ENCODE results near the gene WIPF1.

WIPF1 gene

GRCh38 chr2:174585146-174585545 lies 12.5 kb downstream of the WIPF1 start:
- no peaks in the 10 kb centered on the region for H3K4me1 ChIP-seq (ENCODE audit: control insufficient read depth, insufficient read depth, low read length)
- no peaks in the 10 kb centered on the region for H3K9me3 ChIP-seq (ENCODE audit: control insufficient read depth, insufficient read depth, low read depth, low read length)
- no peak for TF ChIP-seq ZNF610 (tag by site-specific recombination; IDR thresholded peaks at IDR 0.05; ENCODE audit: borderline replicate concordance)
- TF ChIP-seq ATF2 (tag by site-specific recombination; IDR thresholded peaks at IDR 0.05; ENCODE audit: low read depth) = no peak
- no peak for TF ChIP-seq TSHZ1 (tag by site-specific recombination; IDR thresholded peaks at IDR 0.05; ENCODE audit: borderline replicate concordance)
- TF ChIP-seq ZNF529 (tag by site-specific recombination; IDR thresholded peaks at IDR 0.05; ENCODE audit: insufficient replicate concordance) = no peak
- no peak for TF ChIP-seq ZNF416 (tag by site-specific recombination; IDR thresholded peaks at IDR 0.05)
- TF ChIP-seq, protein P1, sequence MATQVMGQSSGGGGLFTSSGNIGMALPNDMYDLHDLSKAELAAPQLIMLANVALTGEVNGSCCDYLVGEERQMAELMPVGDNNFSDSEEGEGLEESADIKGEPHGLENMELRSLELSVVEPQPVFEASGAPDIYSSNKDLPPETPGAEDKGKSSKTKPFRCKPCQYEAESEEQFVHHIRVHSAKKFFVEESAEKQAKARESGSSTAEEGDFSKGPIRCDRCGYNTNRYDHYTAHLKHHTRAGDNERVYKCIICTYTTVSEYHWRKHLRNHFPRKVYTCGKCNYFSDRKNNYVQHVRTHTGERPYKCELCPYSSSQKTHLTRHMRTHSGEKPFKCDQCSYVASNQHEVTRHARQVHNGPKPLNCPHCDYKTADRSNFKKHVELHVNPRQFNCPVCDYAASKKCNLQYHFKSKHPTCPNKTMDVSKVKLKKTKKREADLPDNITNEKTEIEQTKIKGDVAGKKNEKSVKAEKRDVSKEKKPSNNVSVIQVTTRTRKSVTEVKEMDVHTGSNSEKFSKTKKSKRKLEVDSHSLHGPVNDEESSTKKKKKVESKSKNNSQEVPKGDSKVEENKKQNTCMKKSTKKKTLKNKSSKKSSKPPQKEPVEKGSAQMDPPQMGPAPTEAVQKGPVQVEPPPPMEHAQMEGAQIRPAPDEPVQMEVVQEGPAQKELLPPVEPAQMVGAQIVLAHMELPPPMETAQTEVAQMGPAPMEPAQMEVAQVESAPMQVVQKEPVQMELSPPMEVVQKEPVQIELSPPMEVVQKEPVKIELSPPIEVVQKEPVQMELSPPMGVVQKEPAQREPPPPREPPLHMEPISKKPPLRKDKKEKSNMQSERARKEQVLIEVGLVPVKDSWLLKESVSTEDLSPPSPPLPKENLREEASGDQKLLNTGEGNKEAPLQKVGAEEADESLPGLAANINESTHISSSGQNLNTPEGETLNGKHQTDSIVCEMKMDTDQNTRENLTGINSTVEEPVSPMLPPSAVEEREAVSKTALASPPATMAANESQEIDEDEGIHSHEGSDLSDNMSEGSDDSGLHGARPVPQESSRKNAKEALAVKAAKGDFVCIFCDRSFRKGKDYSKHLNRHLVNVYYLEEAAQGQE (tag by site-specific recombination; IDR thresholded peaks at IDR 0.05) = no peak
- H3K36me3 ChIP-seq (ENCODE audit: control insufficient read depth in 2 of 2, insufficient read depth in 1 of 2, low read length in 2 of 2) = no peaks in the 10 kb centered on the region; a peak in 1 of 3 replicates
- POLR2A ChIA-PET = no interaction called here
- no peak overlapping the region for H3K4me3 ChIP-seq (ENCODE audit: low read depth, low read length)
- no peak overlapping the region for H3K27ac ChIP-seq (ENCODE audit: extremely low read depth, low read depth, low read length)
- CTCF ChIA-PET = no interaction called here

DNA sequence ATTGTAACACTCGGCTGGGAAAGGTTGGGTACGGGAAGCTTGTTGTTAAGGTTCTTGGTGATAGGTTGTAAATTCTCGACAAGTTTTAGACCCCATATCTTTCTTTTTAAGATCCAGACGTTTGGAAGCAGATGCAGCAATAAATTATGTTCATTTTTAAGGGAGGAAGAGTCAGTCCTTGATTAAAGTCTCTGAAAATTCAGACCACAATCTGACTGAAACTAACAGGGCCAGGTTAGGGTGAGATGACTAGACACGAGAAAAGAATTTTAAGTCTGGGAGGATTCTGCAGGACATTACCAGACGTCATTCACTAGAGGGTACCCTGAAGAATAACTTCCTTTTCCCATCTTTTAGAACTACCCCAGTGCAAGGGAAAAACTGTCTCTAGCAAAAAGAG lies 16.1 kb downstream of the WIPF1 start:
- TF ChIP-seq ZBTB10 (tag by site-specific recombination; IDR thresholded peaks at IDR 0.05) = no peak
- TF ChIP-seq ZNF266 (tag by site-specific recombination; IDR thresholded peaks at IDR 0.05; ENCODE audit: low read depth) = no peak
- no peak for TF ChIP-seq MYNN (tag by site-specific recombination; IDR thresholded peaks at IDR 0.05; ENCODE audit: borderline replicate concordance)
- TF ChIP-seq ZNF341 (tag by site-specific recombination; IDR thresholded peaks at IDR 0.05; ENCODE audit: low read depth) = no peak
- TF ChIP-seq ZNF302 (tag by site-specific recombination; IDR thresholded peaks at IDR 0.05; ENCODE audit: low read depth) = no peak
- no peak for TF ChIP-seq ZNF837 (tag by site-specific recombination; IDR thresholded peaks at IDR 0.05)
- no peak for TF ChIP-seq ZFP69B (tag by site-specific recombination; IDR thresholded peaks at IDR 0.05)
- no peak for TF ChIP-seq ATF2 (tag by site-specific recombination; IDR thresholded peaks at IDR 0.05; ENCODE audit: low read depth)
- no peak for TF ChIP-seq MZF1 (tag by site-specific recombination; IDR thresholded peaks at IDR 0.05; ENCODE audit: borderline replicate concordance)
- no peak for TF ChIP-seq ZNF600 (tag by site-specific recombination; IDR thresholded peaks at IDR 0.05)
- no peak for TF ChIP-seq ZNF530 (tag by site-specific recombination; IDR thresholded peaks at IDR 0.05; ENCODE audit: low read depth)
- TF ChIP-seq TCF7L2 (IDR thresholded peaks at IDR 0.05; ENCODE audit: borderline replicate concordance, low read depth, low read length) = no peak
- TF ChIP-seq ZBTB17 (tag by site-specific recombination; IDR thresholded peaks at IDR 0.05) = no peak
- TF ChIP-seq GLIS2 (tag by site-specific recombination; IDR thresholded peaks at IDR 0.05) = no peak
- no peak for TF ChIP-seq ZBTB8A (tag by site-specific recombination; IDR thresholded peaks at IDR 0.05)
- no peak for TF ChIP-seq HOXD13 (CRISPR knock-in tag; IDR thresholded peaks at IDR 0.05; ENCODE audit: borderline replicate concordance)
- Histone ChIP-seq H3K27ac (ENCODE audit: extremely low read depth, low read depth, low read length) (no peak overlapping the region), H3K36me3 (ENCODE audit: control insufficient read depth in 2 of 2, insufficient read depth in 1 of 2, low read length in 2 of 2) (peaks cover 0 to 3% of the 10 kb centered on the region in 2 experiments; a peak in 2 of 3 replicates), H3K4me1 (ENCODE audit: control insufficient read depth, insufficient read depth, low read length) (no peaks in the 10 kb centered on the region), H3K4me3 (ENCODE audit: low read depth, low read length) (no peak overlapping the region), H3K9me3 (ENCODE audit: control insufficient read depth, insufficient read depth, low read depth, low read length) (no peaks in the 10 kb centered on the region)
- ChIA-PET CTCF (interaction anchor here (0.6 to 2.7 kb wide), 2 partner anchors 119 to 160 kb away, joined by 3 to 14 read pairs; no protein-coding TSS in a partner anchor), POLR2A (interaction anchor here (0.9 kb wide), 1 partner anchor 101 kb away, joined by 3 read pairs; no protein-coding TSS in a partner anchor)
